Measurements from ENCODE around the gene PYGO1. TPM values are rescaled to one million over a fixed set of nuclear protein-coding genes. Genes with fewer than 3 reads are reported as not detected.

Gene PYGO1
- total RNA-seq, 1 experiment from 2014 or later = 0.83 TPM

DNA sequence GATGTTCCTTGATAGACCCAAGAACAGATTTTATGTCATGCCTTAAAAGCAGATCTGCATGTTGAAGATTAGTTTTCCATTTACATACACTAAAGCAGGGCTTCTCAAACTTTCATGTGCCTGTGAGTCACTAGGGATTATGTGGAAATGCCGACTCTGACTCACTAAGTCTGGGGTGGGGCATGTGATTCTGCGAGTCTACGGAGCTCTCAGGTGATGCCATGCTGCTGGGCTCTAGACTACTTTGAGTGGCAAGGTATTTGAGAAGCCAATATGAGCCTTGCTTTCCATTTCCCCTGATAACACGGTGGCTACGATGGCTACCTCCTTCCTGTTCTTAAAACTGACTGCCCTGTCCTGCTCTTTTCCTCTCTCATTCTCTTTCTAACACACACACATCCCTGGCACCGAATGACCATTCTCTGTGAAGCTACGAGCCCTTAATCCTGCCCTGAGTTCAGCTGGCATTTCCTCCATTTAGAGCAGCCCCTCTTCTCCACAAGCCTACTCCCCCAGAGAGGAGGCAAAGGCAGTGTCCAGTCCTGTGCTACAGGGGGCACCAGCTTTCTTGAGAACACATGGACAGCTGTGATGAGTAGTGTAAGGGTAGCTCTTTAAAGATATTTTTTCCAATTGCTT is 39.7 kb upstream of the PYGO1 start:
- Histone ChIP-seq H3K4me1 (ENCODE audit: insufficient read depth, low read length) (no peaks in the 10 kb centered on the region), H3K9me3 (ENCODE audit: control insufficient read depth, low read depth, low read length) (no peaks in the 10 kb centered on the region), H4K5ac (ENCODE audit: insufficient read length, low read depth, low read length) (no peak overlapping the region), H3K23ac (ENCODE audit: insufficient read length, low read depth, low read length) (no peak overlapping the region), H3K56ac (ENCODE audit: insufficient read length, low read depth, low read length) (no peak overlapping the region), H2BK15ac (ENCODE audit: low read depth, low read length) (no peak overlapping the region), H3K23me2 (ENCODE audit: insufficient read length, low read depth, low read length, poor library complexity, severe bottlenecking) (no peaks in the 10 kb centered on the region), H3K79me1 (ENCODE audit: insufficient read depth, low read depth, low read length, poor library complexity, severe bottlenecking) (no peaks in the 10 kb centered on the region), H2AFZ (ENCODE audit: low read length) (no peak overlapping the region), H2BK120ac (ENCODE audit: low read depth, low read length, poor library complexity, severe bottlenecking) (no peak overlapping the region), H2BK5ac (ENCODE audit: insufficient read length, low read length) (no peak overlapping the region), H2AK5ac (ENCODE audit: insufficient read length, low read length) (no peak overlapping the region), H3T11ph (ENCODE audit: low read length) (no peak overlapping the region), H4K8ac (replicated peaks; ENCODE audit: insufficient read length, low read depth, low read length) (no peak overlapping the region), H2BK20ac (ENCODE audit: low read depth, low read length, poor library complexity, severe bottlenecking) (no peak overlapping the region), H2BK12ac (ENCODE audit: insufficient read length, low read depth, low read length) (no peak overlapping the region), H3K27me3 (ENCODE audit: insufficient read depth, low read length) (no peaks in the 10 kb centered on the region), H4K91ac (ENCODE audit: insufficient read length, low read depth, low read length) (no peak overlapping the region), H3K9ac (ENCODE audit: extremely low read depth, insufficient read length, low read length) (no peak overlapping the region), H4K20me1 (ENCODE audit: control insufficient read depth, insufficient read depth, insufficient read length) (no peaks in the 10 kb centered on the region), H3K4ac (ENCODE audit: low read depth, low read length) (no peak overlapping the region), H3K79me2 (ENCODE audit: insufficient read depth, low read length) (no peaks in the 10 kb centered on the region), H3K4me2 (ENCODE audit: insufficient read depth, insufficient read length, low read length) (no peak overlapping the region), H3K18ac (ENCODE audit: insufficient read length, low read depth, low read length) (no peak overlapping the region), H3K14ac (ENCODE audit: insufficient read depth, low read length) (no peak overlapping the region), H3K27ac (ENCODE audit: insufficient read length, low read depth, low read length) (no peak overlapping the region)
- TF ChIP-seq, protein P1, sequence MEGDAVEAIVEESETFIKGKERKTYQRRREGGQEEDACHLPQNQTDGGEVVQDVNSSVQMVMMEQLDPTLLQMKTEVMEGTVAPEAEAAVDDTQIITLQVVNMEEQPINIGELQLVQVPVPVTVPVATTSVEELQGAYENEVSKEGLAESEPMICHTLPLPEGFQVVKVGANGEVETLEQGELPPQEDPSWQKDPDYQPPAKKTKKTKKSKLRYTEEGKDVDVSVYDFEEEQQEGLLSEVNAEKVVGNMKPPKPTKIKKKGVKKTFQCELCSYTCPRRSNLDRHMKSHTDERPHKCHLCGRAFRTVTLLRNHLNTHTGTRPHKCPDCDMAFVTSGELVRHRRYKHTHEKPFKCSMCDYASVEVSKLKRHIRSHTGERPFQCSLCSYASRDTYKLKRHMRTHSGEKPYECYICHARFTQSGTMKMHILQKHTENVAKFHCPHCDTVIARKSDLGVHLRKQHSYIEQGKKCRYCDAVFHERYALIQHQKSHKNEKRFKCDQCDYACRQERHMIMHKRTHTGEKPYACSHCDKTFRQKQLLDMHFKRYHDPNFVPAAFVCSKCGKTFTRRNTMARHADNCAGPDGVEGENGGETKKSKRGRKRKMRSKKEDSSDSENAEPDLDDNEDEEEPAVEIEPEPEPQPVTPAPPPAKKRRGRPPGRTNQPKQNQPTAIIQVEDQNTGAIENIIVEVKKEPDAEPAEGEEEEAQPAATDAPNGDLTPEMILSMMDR (conservative IDR thresholded peaks at IDR 0.05) = peak; percentile 38; the same call in 1 of the 3 replicates
- Mint-ChIP-seq H3K4me3 (no peak overlapping the region), H3K36me3 (ENCODE audit: insufficient read depth in 1 of 3, low read depth in 3 of 3) (no peaks in the 10 kb centered on the region), H3K27ac (no peak overlapping the region), H3K4me1 (peaks cover 0 to 5% of the 10 kb centered on the region in 2 experiments; a peak in 1 of 4 replicates), H3K9me3 (no peaks in the 10 kb centered on the region), H3K27me3 (ENCODE audit: low read depth) (peaks cover 2% of the 10 kb centered on the region; the same call in 1 of the 2 replicates)
- WGBS (ENCODE audit: extremely low coverage, insufficient read length, low lambda C conversion rate) = no CpG with 5 or more reads among the region's 7 CpGs
- no peak for DNase-seq
